ENCODE results near the gene SMARCD1.
A peak's percentile ranks its signal among the peaks of the same experiment; 100 is the strongest.

The SMARCD1 gene

DNA sequence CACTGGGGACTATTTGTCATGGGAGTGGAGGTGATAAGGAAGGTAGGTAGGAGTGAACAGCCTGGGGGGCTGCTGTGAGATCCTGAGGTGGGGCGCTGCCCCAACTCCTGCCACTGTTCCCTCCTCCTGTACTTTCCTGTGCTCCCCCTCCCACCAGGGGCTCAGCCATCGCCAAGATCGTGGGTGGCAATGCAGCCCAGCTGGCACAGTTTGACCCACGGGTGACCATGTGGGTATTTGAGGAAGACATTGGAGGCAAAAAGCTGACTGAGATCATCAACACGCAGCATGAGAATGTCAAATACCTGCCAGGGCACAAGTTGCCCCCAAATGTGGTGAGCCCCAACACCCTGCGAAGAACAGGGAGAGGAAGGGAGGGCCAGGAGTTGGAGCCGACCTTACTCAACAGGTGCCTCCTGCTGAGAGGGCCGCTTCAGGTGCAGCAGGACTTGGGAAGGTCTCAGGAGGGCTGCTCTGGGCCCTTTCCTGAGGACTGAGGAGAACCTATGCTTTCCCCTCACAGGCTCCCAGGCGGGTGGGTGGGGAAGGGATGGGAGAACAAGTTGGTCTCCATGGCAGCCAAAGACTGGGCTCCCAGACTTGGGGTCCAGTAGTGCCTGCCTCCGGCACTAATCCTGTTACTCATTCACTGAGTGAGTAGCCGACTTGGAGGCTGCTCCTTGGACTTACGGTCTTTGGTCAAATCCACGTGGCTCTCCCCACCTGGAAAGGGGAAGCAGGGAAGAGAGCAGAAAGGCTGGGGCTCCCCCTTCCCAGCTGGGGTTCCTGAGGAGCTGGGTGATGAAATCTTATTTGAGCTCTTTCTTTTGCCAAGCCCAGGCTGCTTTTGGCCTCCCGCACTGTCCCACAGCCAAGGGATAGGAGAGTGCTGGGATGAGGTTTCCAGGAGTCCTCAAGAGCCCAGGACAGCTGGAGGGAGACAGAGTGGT, 19.6 kb downstream of the SMARCD1 start:
- no peak for DNase-seq

GRCh38 chr12:50105913-50106450, 20.8 kb downstream of the SMARCD1 start:
- no peak for DNase-seq

- no peak for DNase-seq
These were observed 21.8 kb downstream of the SMARCD1 start for GRCh38 chr12:50106907-50107306.

DNA sequence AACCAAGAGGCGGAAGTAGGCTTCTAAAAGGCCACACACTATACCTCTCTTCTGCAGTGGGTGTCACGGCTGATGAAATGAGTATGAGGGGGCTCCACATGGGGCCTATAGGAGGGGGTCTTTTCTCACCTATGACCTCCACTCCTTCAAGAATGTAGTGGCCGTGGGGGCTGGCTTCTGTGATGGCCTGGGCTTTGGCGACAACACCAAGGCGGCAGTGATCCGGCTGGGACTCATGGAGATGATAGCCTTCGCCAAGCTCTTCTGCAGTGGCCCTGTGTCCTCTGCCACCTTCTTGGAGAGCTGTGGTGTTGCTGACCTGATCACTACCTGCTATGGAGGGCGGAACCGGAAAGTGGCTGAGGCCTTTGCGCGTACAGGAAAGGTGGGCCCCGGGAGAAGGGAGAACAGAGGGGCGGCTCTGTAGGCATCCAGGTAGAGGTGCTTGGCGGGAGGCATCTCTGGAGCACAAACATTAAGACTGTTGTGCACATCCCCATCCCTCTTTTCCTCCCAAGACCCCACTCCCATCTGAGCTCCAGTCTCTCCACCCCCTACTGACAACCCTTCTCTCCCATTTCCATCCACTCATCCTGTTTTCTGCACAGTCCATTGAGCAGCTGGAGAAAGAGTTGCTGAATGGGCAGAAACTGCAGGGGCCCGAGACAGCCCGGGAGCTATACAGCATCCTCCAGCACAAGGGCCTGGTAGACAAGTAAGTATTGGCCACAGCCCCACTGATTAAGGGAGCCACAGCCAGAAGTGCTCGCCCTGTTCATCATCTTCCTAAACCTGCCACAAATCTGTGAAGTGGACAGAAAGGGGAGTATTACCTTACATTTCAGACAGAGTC, 22.5 kb downstream of the SMARCD1 start:
- no peak for DNase-seq

DNA sequence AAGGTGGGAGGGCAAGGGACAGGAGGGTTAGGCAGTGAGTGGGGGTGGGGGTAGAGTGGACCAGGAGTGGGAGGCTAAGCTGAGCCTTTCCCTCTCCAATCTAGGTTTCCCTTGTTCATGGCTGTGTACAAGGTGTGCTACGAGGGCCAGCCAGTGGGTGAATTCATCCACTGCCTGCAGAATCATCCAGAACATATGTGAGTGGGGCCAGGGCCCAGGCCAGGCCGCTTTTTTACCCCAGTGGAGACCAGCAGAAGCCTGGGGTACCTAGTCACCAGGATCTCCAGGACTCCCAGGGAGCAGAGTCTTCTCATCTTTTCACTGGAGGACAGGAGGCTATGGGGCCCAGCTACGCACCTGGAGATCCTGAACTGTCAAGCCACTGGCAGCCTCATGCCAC, 24.2 kb downstream of the SMARCD1 start:
- DNase-seq: no peak

DNA sequence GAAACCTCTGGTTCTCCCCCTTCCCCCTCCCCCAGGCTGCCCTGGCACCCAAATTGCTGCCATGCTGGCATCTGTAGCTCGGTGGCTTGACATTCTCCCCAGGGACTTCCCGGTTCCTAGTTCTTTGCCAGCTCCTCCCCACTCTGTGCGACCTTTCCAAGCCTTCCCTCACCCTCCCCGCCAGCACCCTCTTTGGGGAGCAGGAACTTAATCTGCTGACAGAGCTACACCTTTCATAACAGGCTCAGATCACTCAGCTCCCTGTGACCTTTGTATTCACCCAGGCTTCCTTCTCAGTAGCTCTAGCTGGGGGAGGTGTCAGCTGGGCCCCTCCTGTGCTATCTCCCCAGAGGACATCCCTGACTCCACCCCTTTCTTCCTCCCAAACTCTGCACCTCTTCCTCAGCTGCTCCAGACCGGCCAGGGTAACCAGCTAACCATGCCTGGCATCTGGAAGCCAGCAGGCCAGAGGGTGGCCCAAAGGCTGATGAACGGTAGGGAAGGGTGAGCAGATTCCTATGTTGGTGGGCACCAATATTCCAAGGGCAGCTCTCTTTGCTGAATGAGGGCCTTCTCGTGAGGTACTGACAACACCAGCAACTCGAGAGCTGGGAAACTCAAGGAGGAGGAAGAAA, 25.1 kb downstream of the SMARCD1 start:
- no peak for DNase-seq

- DNase-seq: no peak
These were observed 25.7 kb downstream of the SMARCD1 start for GRCh38 chr12:50110762-50111351.

DNA sequence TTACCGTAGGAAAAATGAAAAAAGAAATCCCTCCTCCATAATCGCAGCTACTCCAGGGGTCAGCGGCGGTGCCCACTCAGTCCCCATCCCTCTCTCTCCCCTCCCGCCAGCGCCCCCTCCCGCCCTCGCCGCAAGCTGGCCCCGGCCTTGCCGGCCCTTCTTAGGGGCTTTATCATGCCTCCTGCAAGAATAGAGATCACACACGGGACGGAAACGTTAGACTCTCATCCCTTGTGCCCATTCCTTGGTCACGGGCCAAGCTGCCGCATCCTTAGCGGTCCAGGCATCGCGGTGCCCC, 26.2 kb downstream of the SMARCD1 start:
- DNase-seq: no peak

GRCh38 chr12:50111693-50112455, 26.7 kb downstream of the SMARCD1 start, which contains the start of gene COX14:
Gene COX14, plus strand, starts transcription at chr12:50112236. Its CDS starts 7,808 bp downstream, at chr12:50120044.
- peak; percentile 99 for DNase-seq

DNA sequence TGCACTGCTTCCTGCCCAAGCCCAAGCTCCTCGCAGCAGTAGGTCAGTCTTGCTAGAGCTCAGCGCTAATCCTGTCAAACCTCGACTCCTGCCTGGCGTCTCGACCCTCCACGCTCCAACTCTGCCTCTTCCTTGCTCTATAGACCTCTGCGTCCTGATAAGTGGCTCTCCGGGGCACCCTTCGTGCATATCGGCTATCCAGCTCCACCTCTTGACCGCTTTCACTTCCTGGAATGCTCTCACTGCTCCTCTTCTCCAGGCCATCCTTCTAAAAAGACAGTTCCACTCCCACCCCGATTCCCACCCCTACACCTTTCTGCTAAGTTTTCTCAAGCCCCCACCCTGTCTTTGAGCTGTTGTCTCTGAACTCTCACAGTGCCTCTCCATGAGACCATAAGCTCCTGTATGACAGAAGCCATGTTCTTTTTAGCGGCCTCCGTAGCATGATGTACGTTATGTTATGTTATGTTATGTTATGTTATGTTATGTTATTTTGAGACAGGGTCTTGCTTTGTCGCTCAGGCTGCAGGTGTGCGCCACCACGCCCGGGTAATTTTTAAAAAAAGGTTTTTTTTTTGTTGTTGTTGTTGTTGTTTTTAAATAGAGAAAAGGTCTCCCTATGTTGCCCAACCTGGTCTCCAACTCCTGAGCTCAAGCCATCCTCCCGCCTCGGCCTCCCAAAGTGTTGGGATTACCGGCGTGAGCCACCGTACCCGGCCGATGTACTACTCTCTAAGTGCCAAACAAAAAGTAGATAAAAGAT, 27.5 kb downstream of the SMARCD1 start:
- DNase-seq: no peak

- no peak for DNase-seq
These were observed 32.0 kb downstream of the SMARCD1 start for GRCh38 chr12:50117057-50117622.

GRCh38 chr12:50119387-50119786, 34.2 kb downstream of the SMARCD1 start:
- DNase-seq: no peak

GRCh38 chr12:50120521-50120920, 35.4 kb downstream of the SMARCD1 start:
- DNase-seq: no peak

DNA sequence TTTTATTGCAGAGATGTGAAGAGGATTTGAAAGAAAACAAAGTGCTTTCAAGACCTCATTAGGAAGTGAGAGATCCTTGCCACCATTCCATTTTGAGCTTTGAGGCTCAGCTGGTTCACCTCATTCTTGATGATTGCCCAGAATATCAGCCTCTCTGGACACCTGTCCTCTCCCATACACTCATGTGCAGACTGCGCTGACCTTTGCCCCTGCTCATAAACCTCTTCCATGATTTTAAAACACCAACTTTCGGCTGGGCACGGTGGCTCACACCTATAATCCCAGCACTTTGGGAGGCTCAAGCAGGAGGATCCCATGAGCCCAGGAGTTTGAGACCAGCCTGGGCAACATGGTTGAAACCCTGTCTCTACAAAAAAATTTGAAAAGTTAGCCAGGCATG, 35.8 kb downstream of the SMARCD1 start:
- DNase-seq: no peak

DNA sequence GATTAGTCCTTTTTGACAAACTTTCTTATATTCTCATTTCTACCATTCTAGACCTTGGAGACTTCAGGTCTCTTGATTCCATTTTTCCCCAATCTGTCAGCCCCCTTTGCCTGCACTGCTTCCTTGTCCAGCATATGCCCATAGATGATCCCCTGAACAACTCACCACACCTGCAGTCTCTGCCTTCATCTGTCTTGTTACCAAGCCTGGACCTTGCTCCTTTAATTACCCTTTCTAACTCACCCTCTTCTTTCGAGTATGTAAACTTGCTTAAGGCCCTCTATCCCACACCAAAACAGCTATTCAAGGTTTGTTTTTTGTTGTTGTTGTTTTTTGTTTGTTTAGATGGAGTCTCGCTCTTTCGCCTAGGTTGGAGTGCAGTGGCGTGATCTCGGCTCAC, 36.5 kb downstream of the SMARCD1 start:
- no peak for DNase-seq

DNA sequence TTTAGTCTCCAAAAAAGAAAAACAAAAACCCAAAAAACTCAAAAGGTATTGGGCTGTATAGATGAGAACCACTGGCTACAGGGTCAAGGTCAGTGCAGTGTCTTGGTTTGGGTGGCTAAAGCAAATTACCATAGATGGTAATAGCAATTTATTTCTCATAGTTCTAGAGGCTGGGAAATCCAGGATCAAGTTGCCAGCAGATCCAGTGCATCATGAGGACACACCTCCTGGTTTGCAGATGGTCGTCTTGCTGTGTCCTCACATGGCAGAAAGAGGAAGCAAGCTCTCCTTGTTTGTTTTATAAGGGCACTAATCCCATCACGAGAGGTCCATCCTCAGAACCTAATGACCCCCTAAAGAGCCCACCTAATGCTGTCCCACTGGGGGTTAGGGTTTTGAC, 38.1 kb downstream of the SMARCD1 start:
- no peak for DNase-seq

- DNase-seq: no peak
These were observed 42.4 kb downstream of the SMARCD1 start for GRCh38 chr12:50127546-50127945.

DNA sequence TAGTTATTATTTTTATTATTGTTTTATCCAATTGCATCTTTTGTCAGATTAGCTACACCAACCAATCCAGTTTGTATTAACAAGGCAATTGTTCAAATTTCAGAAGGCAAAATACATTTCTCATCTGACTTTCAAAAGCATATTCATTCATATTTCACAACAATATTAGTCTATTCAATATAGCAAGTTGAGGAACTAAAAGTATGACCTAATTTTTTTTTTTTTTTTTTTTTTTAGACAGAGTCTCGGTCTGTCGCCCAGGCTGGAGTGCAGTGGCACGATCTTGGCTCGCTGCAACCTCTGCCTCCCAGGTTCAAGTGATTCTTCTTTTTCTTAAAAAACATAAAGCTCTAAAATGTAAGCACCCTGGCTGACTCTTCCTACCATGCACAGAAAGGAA, 44.1 kb downstream of the SMARCD1 start:
- no peak for DNase-seq

- DNase-seq: no peak
These were observed 47.5 kb downstream of the SMARCD1 start for GRCh38 chr12:50132505-50133135.

DNA sequence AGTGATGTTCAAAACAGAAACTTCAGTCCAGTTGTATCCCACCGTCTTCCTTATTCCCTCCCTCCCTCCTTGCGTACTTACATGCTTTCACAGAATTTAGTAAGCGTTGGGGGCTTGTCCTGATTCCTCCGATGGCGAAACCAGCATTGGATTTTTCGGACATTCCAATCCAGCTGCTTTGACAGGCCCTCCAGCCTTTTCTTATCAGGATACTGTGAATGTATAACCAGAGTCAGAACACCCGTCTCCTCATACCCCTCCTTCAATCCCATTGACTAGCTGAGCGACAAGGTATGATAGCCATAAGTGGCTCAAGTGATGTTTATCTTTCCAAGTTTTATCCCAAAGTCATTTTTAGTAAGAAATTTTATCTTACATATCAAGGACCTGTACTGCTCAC, 57.9 kb downstream of the SMARCD1 start:
- no peak for DNase-seq

Measured in activated CD4-positive, alpha-beta T cell treated with anti-CD3 and anti-CD28 coated beads, Interleukin-2, amount 50 U/mL, for 1 hour (primary cell).